Neural cell (in vitro differentiated cells): Measurements from ENCODE around the gene CLDN18. TPM values are rescaled to one million over a fixed set of nuclear protein-coding genes. Genes with fewer than 3 reads are reported as not detected.

Source experiments
- H2AFZ ChIP-seq: fragments of 200-600, 300-800 bp; sonication (generic), shearing (Covaris generic); 2 replicates; pipeline ENCODE4 v1.6.0; 2014; ENCODE audit warnings: low read depth, mild to moderate bottlenecking, antibody characterized with exemption, low read length, moderate library complexity
- H3F3A ChIP-seq: fragments of 200-600 bp; shearing (Covaris generic); 2 replicates; pipeline ENCODE4 v1.6.1; 2016; ENCODE audit warnings: mild to moderate bottlenecking, moderate library complexity, mixed read lengths, antibody characterized with exemption, low read length; ENCODE audit not compliant: insufficient read depth, poor library complexity, severe bottlenecking
- H3K27ac ChIP-seq: fragments of 200-600, 300-800 bp; sonication (generic), shearing (Covaris generic); 2 replicates; pipeline ENCODE4 v1.5.1; 2014; ENCODE audit warnings: mild to moderate bottlenecking, low read length, moderate library complexity
- H3K27me3 ChIP-seq: fragments of 300-800, 200-600 bp; sonication (generic), shearing (Covaris generic); 2 replicates; pipeline ENCODE4 v1.6.0; 2014; ENCODE audit warnings: mild to moderate bottlenecking, low read depth, low read length, moderate library complexity; ENCODE audit not compliant: insufficient read depth
- H3K36me3 ChIP-seq: fragments of 300-800, 200-600 bp; sonication (generic), shearing (Covaris generic); 2 replicates; pipeline ENCODE4 v1.5.1; 2014; ENCODE audit warnings: mild to moderate bottlenecking, antibody characterized with exemption, low read length, moderate library complexity; ENCODE audit not compliant: insufficient read depth
- H3K4me2 ChIP-seq: fragments of 300-800, 200-600 bp; sonication (generic), shearing (Covaris generic); 2 replicates; pipeline ENCODE4 v1.6.0; 2014; ENCODE audit warnings: mild to moderate bottlenecking, low read length
- H3K4me3 ChIP-seq: fragments of 300-800, 200-600 bp; sonication (generic), shearing (Covaris generic); 2 replicates; pipeline ENCODE4 v1.5.1; 2014; ENCODE audit warnings: mild to moderate bottlenecking, low read length, moderate library complexity
- H3K79me2 ChIP-seq: fragments of 200-600 bp; shearing (Covaris generic); replicated peaks from 2 replicates; pipeline ENCODE4 v1.6.0; 2014; ENCODE audit warnings: mild to moderate bottlenecking, low read length, moderate library complexity; ENCODE audit not compliant: insufficient read depth
- H3K9ac ChIP-seq: fragments of 300-800, 200-600 bp; sonication (generic), shearing (Covaris generic); 2 replicates; pipeline ENCODE4 v1.6.1; 2016; ENCODE audit warnings: mild to moderate bottlenecking, low read length, mixed read lengths
- H3K9me2 ChIP-seq: fragments of 200-600 bp; shearing (Covaris generic); 2 replicates; pipeline ENCODE4 v1.6.1; 2016; ENCODE audit warnings: mild to moderate bottlenecking, low read length, mixed read lengths; ENCODE audit not compliant: insufficient read depth
- H3K9me3 ChIP-seq: fragments of 200-600, 300-800 bp; sonication (generic), shearing (Covaris generic); 2 replicates; pipeline ENCODE4 v1.6.1; 2016; ENCODE audit warnings: mild to moderate bottlenecking, mixed run types, low read length, moderate library complexity, mixed read lengths
- H4K20me1 ChIP-seq: fragments of 200-600 bp; shearing (Covaris generic); 2 replicates; pipeline ENCODE4 v1.6.1; 2016; ENCODE audit warnings: mild to moderate bottlenecking, mixed run types; ENCODE audit not compliant: insufficient read depth
- EP300 ChIP-seq: fragments of 450-650 bp; conservative IDR thresholded peaks from 2 replicates; pipeline ENCODE4 v1.6.1; 2014; ENCODE audit warnings: antibody characterized with exemption, mild to moderate bottlenecking, moderate library complexity; ENCODE audit not compliant: poor library complexity, severe bottlenecking
- EZH2 ChIP-seq: fragments of 200-600, 300-800 bp; shearing (Covaris generic), sonication (generic); IDR thresholded peaks from 2 replicates; pipeline ENCODE4 v1.6.1; 2014; ENCODE audit warnings: antibody characterized with exemption, low read length, borderline replicate concordance, mild to moderate bottlenecking; ENCODE audit not compliant: insufficient read depth, poor library complexity, severe bottlenecking
- MXI1 ChIP-seq: fragments of 450-650 bp; conservative IDR thresholded peaks from 2 replicates; pipeline ENCODE4 v1.6.1; 2014; ENCODE audit warnings: antibody characterized with exemption, mild to moderate bottlenecking; ENCODE audit not compliant: poor library complexity, severe bottlenecking
- POLR2AphosphoS5 ChIP-seq: IDR thresholded peaks from 2 replicates; pipeline ENCODE4 v1.6.1; 2012
- RAD21 ChIP-seq: fragments of 450-650 bp; conservative IDR thresholded peaks from 2 replicates; pipeline ENCODE4 v1.6.1; 2014; ENCODE audit warnings: antibody characterized with exemption, mild to moderate bottlenecking, moderate library complexity
- SMC3 ChIP-seq: fragments of 450-650 bp; conservative IDR thresholded peaks from 2 replicates; pipeline ENCODE4 v1.6.1; 2014; ENCODE audit warnings: antibody characterized with exemption, mild to moderate bottlenecking, moderate library complexity; ENCODE audit not compliant: poor library complexity
- TAF1 ChIP-seq: IDR thresholded peaks from 2 replicates; pipeline ENCODE4 v1.6.1; 2012; ENCODE audit warnings: low read depth
- polyA plus RNA-seq: library from polyadenylated mRNA; depleted of rRNA; stranded (reverse); fragments of >200 nt; gene quantifications from 2 replicates; pipeline ENCODE4 v1.2.3, GENCODE V29; 2014
- TF ChIP-seq, protein P1 (sequence below): fragments of 450-650 bp; IDR thresholded peaks from 2 replicates; pipeline ENCODE4 v1.5.1; 2014; ENCODE audit warnings: antibody characterized with exemption, mild to moderate bottlenecking, moderate library complexity; ENCODE audit not compliant: poor library complexity, severe bottlenecking
- TF ChIP-seq, protein P2 (sequence below): IDR thresholded peaks from 2 replicates; pipeline ENCODE4 v1.6.1; 2012; ENCODE audit warnings: borderline replicate concordance

The CLDN18 gene
- polyA plus RNA-seq, 1 donor from 2014 or later = not detected

DNA sequence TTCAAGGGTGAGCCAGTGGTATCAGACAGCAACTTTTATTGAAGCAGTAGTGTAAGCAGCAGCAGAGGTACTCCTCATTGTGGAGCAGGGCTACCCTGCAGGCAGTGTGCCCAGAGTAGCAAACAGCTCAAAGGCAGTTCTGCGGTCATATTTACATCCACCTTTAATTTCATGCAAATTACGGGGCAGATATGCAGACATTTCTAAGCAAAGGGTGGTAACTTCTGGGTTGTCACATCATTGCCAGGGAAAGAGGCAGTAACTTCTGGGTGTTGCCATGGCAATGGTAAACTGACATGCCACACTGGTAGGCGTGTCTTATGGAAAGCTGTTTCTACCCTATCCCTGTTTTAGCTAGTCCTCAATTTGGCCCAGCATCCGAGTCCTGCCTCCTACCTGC is 46.5 kb upstream of the CLDN18 start:
- Histone ChIP-seq H3K4me2 (no peak overlapping the region), H3K27ac (no peak overlapping the region), H3F3A (no peaks in the 10 kb centered on the region), H4K20me1 (no peaks in the 10 kb centered on the region), H3K9me2 (no peaks in the 10 kb centered on the region), H3K9me3 (no peaks in the 10 kb centered on the region), H3K36me3 (no peaks in the 10 kb centered on the region), H2AFZ (no peak overlapping the region), H3K79me2 (no peaks in the 10 kb centered on the region), H3K4me3 (no peak overlapping the region), H3K9ac (no peak overlapping the region), H3K27me3 (no peaks in the 10 kb centered on the region)
- no peak for TF ChIP-seq RAD21
- TF ChIP-seq TAF1 = no peak
- TF ChIP-seq, protein P1, sequence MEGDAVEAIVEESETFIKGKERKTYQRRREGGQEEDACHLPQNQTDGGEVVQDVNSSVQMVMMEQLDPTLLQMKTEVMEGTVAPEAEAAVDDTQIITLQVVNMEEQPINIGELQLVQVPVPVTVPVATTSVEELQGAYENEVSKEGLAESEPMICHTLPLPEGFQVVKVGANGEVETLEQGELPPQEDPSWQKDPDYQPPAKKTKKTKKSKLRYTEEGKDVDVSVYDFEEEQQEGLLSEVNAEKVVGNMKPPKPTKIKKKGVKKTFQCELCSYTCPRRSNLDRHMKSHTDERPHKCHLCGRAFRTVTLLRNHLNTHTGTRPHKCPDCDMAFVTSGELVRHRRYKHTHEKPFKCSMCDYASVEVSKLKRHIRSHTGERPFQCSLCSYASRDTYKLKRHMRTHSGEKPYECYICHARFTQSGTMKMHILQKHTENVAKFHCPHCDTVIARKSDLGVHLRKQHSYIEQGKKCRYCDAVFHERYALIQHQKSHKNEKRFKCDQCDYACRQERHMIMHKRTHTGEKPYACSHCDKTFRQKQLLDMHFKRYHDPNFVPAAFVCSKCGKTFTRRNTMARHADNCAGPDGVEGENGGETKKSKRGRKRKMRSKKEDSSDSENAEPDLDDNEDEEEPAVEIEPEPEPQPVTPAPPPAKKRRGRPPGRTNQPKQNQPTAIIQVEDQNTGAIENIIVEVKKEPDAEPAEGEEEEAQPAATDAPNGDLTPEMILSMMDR = no peak
- TF ChIP-seq SMC3 = no peak
- no peak for TF ChIP-seq EP300
- no peak for TF ChIP-seq EZH2
- no peak for TF ChIP-seq MXI1
- no peak for TF ChIP-seq POLR2AphosphoS5
- TF ChIP-seq, protein P2, sequence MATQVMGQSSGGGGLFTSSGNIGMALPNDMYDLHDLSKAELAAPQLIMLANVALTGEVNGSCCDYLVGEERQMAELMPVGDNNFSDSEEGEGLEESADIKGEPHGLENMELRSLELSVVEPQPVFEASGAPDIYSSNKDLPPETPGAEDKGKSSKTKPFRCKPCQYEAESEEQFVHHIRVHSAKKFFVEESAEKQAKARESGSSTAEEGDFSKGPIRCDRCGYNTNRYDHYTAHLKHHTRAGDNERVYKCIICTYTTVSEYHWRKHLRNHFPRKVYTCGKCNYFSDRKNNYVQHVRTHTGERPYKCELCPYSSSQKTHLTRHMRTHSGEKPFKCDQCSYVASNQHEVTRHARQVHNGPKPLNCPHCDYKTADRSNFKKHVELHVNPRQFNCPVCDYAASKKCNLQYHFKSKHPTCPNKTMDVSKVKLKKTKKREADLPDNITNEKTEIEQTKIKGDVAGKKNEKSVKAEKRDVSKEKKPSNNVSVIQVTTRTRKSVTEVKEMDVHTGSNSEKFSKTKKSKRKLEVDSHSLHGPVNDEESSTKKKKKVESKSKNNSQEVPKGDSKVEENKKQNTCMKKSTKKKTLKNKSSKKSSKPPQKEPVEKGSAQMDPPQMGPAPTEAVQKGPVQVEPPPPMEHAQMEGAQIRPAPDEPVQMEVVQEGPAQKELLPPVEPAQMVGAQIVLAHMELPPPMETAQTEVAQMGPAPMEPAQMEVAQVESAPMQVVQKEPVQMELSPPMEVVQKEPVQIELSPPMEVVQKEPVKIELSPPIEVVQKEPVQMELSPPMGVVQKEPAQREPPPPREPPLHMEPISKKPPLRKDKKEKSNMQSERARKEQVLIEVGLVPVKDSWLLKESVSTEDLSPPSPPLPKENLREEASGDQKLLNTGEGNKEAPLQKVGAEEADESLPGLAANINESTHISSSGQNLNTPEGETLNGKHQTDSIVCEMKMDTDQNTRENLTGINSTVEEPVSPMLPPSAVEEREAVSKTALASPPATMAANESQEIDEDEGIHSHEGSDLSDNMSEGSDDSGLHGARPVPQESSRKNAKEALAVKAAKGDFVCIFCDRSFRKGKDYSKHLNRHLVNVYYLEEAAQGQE = no peak

DNA sequence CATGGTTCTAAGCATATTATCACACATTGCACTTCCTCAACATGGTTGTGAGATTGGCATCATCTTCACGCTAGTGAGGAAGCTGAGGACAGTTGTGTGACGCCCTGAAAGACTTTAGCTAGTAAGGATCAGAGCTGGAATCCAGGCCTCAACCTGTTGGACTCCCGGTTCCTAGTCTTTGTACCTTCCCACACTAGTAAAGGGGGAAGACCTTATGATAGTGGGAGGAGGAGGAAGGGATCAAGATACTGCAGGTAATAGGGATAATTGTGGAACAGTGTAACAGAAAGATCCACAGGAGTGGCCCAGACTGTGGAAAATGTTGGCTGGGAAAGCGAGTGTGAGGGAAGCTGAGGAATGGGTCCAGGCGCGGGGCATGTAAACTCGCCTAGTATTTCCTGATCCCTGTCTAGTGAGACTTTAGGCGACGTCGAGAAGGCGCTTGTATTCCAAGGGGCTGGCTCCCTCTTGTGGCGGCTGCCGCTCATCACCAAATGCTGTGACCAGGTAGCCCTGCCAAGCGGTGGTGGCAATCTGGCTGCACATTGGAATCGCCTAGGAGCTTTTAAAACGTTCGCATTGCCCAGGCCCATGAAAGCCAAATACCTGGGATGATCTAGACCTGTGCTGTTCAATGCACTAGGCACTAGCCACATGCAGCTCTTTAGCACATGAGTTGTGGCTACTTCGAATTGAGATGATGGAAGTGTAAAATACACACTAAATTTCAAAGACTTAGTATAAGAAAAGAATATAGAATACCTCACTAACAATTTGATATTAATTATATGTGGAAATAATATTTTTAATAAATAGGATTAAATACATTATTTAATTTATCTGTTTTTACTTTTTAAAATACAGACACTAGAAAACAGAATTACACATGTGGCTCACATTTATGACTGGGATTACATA is 38.8 kb upstream of the CLDN18 start:
- no peaks in the 10 kb centered on the region for H3K9me3 ChIP-seq
- TF ChIP-seq, protein P1 = peak; percentile 91
- TF ChIP-seq RAD21 = peak; percentile 93
- TF ChIP-seq TAF1 = no peak
- TF ChIP-seq EZH2 = no peak
- TF ChIP-seq POLR2AphosphoS5 = no peak
- TF ChIP-seq SMC3 = peak; percentile 95
- TF ChIP-seq EP300 = no peak
- TF ChIP-seq, protein P2 = no peak
- TF ChIP-seq MXI1 = no peak
- H4K20me1 ChIP-seq = no peaks in the 10 kb centered on the region
- H3F3A ChIP-seq = no peaks in the 10 kb centered on the region
- H3K9me2 ChIP-seq = no peaks in the 10 kb centered on the region
- no peak overlapping the region for H2AFZ ChIP-seq
- H3K27me3 ChIP-seq = no peaks in the 10 kb centered on the region
- H3K27ac ChIP-seq = no peak overlapping the region
- no peaks in the 10 kb centered on the region for H3K79me2 ChIP-seq
- no peak overlapping the region for H3K9ac ChIP-seq
- H3K36me3 ChIP-seq = no peaks in the 10 kb centered on the region
- H3K4me2 ChIP-seq = no peak overlapping the region
- no peak overlapping the region for H3K4me3 ChIP-seq
